HUES48 (cell line): ENCODE measurements around the gene PCDHGA1.
"Not testable (repeated sequence)": the region's sequence is repeated elsewhere in the genome, so short reads cannot be mapped to it uniquely, and the experiment has no call there.

Experiments
- H3K27ac ChIP-seq: one replicate; pipeline ENCODE4 v1.7.0; 2013; ENCODE audit warnings: low read depth, low read length, inconsistent platforms
- H3K27me3 ChIP-seq: 2 replicates; pipeline ENCODE4 v1.6.1; 2013; ENCODE audit warnings: mild to moderate bottlenecking, low read length; ENCODE audit not compliant: control insufficient read depth, insufficient read depth
- H3K36me3 ChIP-seq: 2 replicates; pipeline ENCODE4 v1.6.1; 2013; ENCODE audit warnings: low read length; ENCODE audit not compliant: control insufficient read depth, insufficient read depth
- H3K4me1 ChIP-seq: 2 replicates; pipeline ENCODE4 v1.6.1; 2013; ENCODE audit warnings: mild to moderate bottlenecking, low read length; ENCODE audit not compliant: control insufficient read depth, insufficient read depth
- H3K4me3 ChIP-seq: 2 replicates; pipeline ENCODE4 v1.5.1; 2013; ENCODE audit warnings: mild to moderate bottlenecking, low read depth, low read length
- H3K9ac ChIP-seq: 2 replicates; pipeline ENCODE4 v1.6.1; 2013; ENCODE audit warnings: mild to moderate bottlenecking, low read depth, low read length, moderate library complexity
- H3K9me3 ChIP-seq: 2 replicates; pipeline ENCODE4 v1.6.1; 2013; ENCODE audit warnings: low read length; ENCODE audit not compliant: control insufficient read depth, insufficient read depth

The PCDHGA1 gene

GRCh38 chr5:141384471-141385267 is 54.4 kb downstream of the PCDHGA1 start:
- Histone ChIP-seq H3K27ac (no peak overlapping the region), H3K9me3 (peaks cover 59% of the 10 kb centered on the region), H3K4me3 (no peak overlapping the region), H3K27me3 (0 out of 2 replicates have a peak, but pooled peaks cover 4% of the 10 kb centered on the region), H3K4me1 (no peaks in the 10 kb centered on the region), H3K9ac (no peak overlapping the region), H3K36me3 (no peaks in the 10 kb centered on the region)

- H3K9me3 ChIP-seq: peaks cover 79% of the 10 kb centered on the region
- H3K4me1 ChIP-seq, H3K36me3 ChIP-seq, H3K27ac ChIP-seq, H3K9ac ChIP-seq, H3K27me3 ChIP-seq: not testable (repeated sequence)
- peak within 1 kb of the TSS; percentile 63 for H3K4me3 ChIP-seq
Observed at GRCh38 chr5:141387557-141388311, 57.4 kb downstream of the PCDHGA1 start, which contains the start of gene PCDHGB4. PCDHGB4 (plus strand) TSS chr5:141387698; CDS start chr5:141387885, 187 bp downstream.

- peaks cover 5% of the 10 kb centered on the region; the same call in 1 of the 2 replicates for H3K36me3 ChIP-seq
- H3K27me3 ChIP-seq: 0 out of 2 replicates have a peak, but pooled peaks cover 4% of the 10 kb centered on the region
- H3K27ac ChIP-seq: no peak overlapping the region
- no peaks in the 10 kb centered on the region for H3K4me1 ChIP-seq
- peak overlapping the region; percentile 40; the same call in 1 of the 2 replicates for H3K4me3 ChIP-seq
- H3K9me3 ChIP-seq: peaks cover 79% of the 10 kb centered on the region
- H3K9ac ChIP-seq: no peak overlapping the region
Observed at GRCh38 chr5:141388661-141389060, 58.3 kb downstream of the PCDHGA1 start.

GRCh38 chr5:141389153-141390042 is 59.1 kb downstream of the PCDHGA1 start:
- Histone ChIP-seq H3K4me1 (no peaks in the 10 kb centered on the region), H3K27me3 (0 out of 2 replicates have a peak, but pooled peaks cover 4% of the 10 kb centered on the region), H3K36me3 (peaks cover 5% of the 10 kb centered on the region; the same call in 1 of the 2 replicates), H3K27ac (no peak overlapping the region), H3K4me3 (no peak overlapping the region), H3K9ac (no peak overlapping the region), H3K9me3 (peaks cover 78% of the 10 kb centered on the region)

GRCh38 chr5:141392429-141393198 is 62.3 kb downstream of the PCDHGA1 start, which contains the start of gene PCDHGA8:
PCDHGA8 (plus strand) TSS chr5:141392633; CDS start chr5:141392814, 181 bp downstream.
- H3K9ac ChIP-seq: no peak within 1 kb of the TSS
- H3K4me3 ChIP-seq: no peak within 1 kb of the TSS
- H3K9me3 ChIP-seq: peaks cover 83% of the 10 kb centered on the region
- no peak within 1 kb of the TSS for H3K27ac ChIP-seq
- H3K36me3 ChIP-seq: peaks cover 5% of the 10 kb centered on the region; the same call in 1 of the 2 replicates
- 0 out of 2 replicates have a peak, but pooled peaks cover 4% of the 10 kb centered on the region for H3K27me3 ChIP-seq
- no peaks in the 10 kb centered on the region for H3K4me1 ChIP-seq

GRCh38 chr5:141393267-141393666 is 63.0 kb downstream of the PCDHGA1 start:
- peaks cover 81% of the 10 kb centered on the region for H3K9me3 ChIP-seq
- no peak overlapping the region for H3K4me3 ChIP-seq
- H3K27ac ChIP-seq: no peak overlapping the region
- H3K27me3 ChIP-seq: 0 out of 2 replicates have a peak, but pooled peaks cover 3% of the 10 kb centered on the region
- H3K4me1 ChIP-seq: no peaks in the 10 kb centered on the region
- peaks cover 5% of the 10 kb centered on the region; the same call in 1 of the 2 replicates for H3K36me3 ChIP-seq
- no peak overlapping the region for H3K9ac ChIP-seq

GRCh38 chr5:141394401-141395187 is 64.3 kb downstream of the PCDHGA1 start:
- not testable (repeated sequence) for H3K36me3 ChIP-seq, H3K27ac ChIP-seq, H3K4me3 ChIP-seq, H3K27me3 ChIP-seq, H3K9ac ChIP-seq, H3K4me1 ChIP-seq
- peaks cover 81% of the 10 kb centered on the region for H3K9me3 ChIP-seq

GRCh38 chr5:141397756-141398551 is 67.6 kb downstream of the PCDHGA1 start, which contains the start of gene PCDHGB5:
PCDHGB5 (plus strand) TSS chr5:141397947; CDS start chr5:141398128, 181 bp downstream.
- not testable (repeated sequence) for H3K27ac ChIP-seq, H3K27me3 ChIP-seq, H3K9ac ChIP-seq, H3K36me3 ChIP-seq, H3K4me3 ChIP-seq, H3K4me1 ChIP-seq
- H3K9me3 ChIP-seq: peaks cover 57% of the 10 kb centered on the region

GRCh38 chr5:141398608-141399007 is 68.3 kb downstream of the PCDHGA1 start:
- Histone ChIP-seq H3K4me3 (no peak overlapping the region), H3K4me1 (no peaks in the 10 kb centered on the region), H3K9ac (no peak overlapping the region), H3K36me3 (no peaks in the 10 kb centered on the region), H3K27me3 (no peaks in the 10 kb centered on the region), H3K9me3 (peaks cover 50% of the 10 kb centered on the region), H3K27ac (no peak overlapping the region)
